GM21423 (cell line): Measurements from ENCODE around the gene C19orf33.

ENCODE experiments used
- ATAC-seq: cut with Tn5 transposase; IDR thresholded peaks from one replicate; pipeline ENCODE4 v1.9.1; 2021; ENCODE audit warnings: mild to moderate bottlenecking, moderate library complexity; ENCODE audit not compliant: unreplicated experiment

The C19orf33 gene

DNA sequence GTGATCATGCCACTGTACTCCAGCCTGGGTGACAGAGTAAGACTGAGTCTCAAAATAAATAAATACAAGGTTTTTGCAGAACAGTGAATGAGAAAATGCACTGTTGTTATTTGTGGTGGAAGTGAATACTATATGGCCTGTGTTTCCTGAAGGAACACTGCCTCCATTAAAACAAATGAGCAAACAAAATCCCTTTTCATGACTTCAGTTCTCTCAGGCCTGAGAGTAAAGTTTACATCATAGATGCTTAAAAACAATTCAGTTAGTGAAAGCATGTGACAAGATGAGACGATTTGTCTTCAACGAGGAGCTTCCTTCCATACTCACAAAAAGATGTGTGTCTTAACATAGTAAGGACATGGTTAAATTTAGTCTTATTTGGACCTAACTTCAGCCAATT, 25.3 kb upstream of the C19orf33 start:
- no peak for ATAC-seq

GRCh38 chr19:38280030-38280921, 23.8 kb upstream of the C19orf33 start:
- ATAC-seq, result no peak

GRCh38 chr19:38281811-38282566, 22.1 kb upstream of the C19orf33 start:
- no peak for ATAC-seq

DNA sequence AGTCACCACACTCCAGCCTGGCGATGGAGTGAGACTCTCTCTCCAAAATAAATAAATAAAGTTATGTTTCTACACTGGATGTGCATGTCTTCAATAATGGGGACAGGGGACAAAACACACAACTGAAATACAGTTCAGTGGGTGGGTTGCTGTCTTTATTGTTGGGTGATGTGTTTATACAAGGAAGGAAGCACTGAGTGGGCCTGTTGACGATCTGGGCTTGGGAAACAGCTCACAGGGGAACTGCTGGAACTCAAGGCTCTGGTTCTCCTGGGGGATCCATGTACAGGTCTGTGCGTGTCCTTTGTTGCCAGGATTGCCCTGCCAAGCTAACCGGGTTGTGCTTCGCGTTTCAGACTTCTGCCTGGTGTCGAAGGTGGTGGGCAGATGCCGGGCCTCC, 20.8 kb upstream of the C19orf33 start:
- no peak for ATAC-seq

DNA sequence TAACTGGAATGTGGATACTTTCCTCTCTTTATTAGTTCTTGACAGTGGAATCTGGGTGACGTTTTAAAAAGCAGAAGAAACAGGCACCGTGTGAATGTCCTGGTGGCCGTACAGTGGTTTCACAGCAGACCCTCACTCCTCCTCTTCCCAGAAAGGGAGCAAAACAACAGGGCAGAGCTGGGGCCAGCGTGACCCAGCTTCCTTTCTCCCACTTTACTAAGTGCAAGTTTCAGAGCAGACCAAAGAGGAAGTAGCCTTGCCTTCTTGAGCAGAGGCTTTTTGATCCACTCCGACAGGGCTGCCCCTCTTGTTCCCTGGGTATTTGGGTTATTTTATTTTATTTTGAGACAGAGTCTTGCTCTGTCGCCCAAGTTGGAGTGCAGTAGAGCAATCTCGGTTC, 19.6 kb upstream of the C19orf33 start:
- no peak for ATAC-seq

GRCh38 chr19:38285567-38285966, 18.5 kb upstream of the C19orf33 start:
- ATAC-seq, result no peak

DNA sequence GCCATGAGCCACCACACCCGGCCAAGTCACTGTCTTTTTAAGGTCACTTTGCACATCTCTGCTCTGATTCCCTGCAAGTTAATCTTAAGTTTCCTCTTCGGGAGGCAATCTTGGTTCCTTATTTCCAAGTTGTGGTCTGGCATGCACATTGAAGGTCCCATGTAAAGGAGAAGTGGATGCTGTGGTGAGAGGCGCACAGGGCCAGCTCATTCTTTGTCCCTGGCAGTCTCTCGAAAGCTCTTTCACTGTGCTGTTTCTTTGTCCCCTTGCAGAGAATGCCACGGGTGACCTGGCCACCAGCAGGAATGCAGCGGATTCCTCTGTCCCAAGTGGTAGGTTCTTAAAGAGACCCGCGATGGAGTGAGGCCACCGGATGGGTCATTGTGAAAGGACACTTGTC, 16.4 kb upstream of the C19orf33 start:
- ATAC-seq, result no peak

DNA sequence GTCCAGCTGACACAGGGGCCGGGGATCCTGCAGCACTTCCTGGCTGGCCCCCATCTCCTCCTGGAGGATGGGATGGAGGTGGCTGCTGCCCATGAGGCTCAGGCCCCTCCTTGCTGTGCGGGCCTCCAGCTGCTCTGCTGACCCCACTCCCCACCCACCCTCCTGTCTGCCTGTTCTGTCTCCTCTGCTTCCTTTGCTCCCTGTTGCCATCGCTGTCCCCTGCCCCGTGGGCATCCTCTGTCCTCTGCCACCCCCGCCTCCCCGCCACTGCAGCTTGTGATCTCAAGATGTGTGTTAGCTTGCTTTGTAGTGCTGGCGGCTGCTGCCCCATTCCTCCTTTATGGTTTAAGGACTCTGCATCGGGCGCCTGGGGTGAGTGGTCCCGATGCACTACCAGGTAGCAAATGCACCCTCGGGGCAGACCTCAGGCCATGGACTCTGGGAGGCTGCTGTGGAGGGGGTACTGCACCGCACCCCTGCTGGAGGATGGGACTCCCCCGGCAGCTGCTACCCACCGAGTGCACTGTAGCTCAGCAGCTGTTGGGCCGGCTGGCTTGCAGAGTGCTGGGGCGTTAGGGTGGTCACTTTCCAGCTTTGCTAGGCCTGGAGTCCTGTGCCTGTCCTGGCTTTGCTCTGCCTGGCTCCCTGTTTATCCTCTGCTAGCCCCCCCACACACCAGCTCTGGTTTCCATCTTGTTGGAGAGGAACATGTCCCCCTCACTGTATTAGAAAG, 15.8 kb upstream of the C19orf33 start:
- ATAC-seq, result no peak

- ATAC-seq, result no peak
Measured at GRCh38 chr19:38289955-38290354, 14.1 kb upstream of the C19orf33 start.

DNA sequence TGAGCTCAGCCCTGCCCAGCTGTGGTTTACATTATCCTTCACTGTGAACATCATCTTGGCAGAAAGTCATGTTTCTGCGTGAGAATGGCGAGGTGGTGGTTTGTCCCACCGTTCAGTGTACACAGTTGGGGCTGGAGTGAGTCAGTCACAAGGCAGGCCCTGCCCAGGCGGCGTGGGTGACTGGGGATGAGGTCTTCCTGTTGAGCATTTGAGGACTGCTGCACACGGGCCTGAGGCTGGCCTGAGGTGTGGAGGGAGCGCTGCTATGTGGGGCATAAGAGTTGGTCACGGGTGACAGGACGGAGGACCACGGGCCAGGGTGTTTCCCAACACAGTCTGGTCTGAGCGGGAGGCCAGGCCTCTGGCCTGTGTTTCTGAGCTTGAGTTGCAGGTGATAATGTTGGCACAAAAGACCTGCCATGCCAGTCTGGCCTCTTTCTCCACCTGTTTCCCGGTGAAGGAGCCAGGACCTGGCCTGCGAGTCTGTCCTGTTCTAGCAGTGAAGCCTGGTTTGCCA, 13.4 kb upstream of the C19orf33 start:
- ATAC-seq, result no peak

GRCh38 chr19:38291855-38292254, 12.2 kb upstream of the C19orf33 start:
- ATAC-seq, result no peak

- no peak for ATAC-seq
Measured at GRCh38 chr19:38293281-38293680, 10.8 kb upstream of the C19orf33 start.

GRCh38 chr19:38294090-38294489, 10.0 kb upstream of the C19orf33 start:
- no peak for ATAC-seq

- ATAC-seq, result no peak
Measured at GRCh38 chr19:38298821-38299680, 5.0 kb upstream of the C19orf33 start.

- no peak for ATAC-seq
Measured at GRCh38 chr19:38304352-38304865, 358 bp downstream of the C19orf33 start.

DNA sequence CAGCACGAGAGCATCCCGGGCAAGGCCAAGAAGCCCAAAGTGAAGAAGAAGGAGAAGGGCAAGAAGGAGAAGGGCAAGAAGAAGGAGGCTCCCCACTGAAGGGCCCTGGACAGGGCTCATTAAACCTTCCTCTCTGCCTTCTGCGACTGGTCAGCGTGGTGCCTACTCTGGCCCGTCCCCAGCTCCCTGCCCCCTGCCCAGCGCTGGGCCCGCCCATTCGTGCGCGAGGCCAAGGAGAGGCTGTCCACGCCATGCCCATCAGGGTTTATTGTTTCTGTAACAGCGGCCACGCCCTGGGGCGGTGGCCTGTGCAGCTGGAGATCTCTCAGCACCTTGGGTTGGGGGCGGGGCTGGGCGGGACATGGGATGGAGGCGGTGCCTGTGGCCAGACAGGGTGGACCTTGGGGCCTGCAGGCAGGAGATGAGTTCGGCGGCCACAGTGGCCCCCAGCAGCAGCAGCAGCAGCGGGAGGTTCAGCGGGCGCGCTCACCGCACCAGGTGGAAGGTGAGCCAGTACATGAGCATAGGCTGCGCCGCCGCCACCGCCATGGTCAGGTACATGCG, 897 bp downstream of the C19orf33 start:
- no peak for ATAC-seq

- no peak for ATAC-seq
Measured at GRCh38 chr19:38306236-38306635, 2.2 kb downstream of the C19orf33 start.

- ATAC-seq, result no peak
Measured at GRCh38 chr19:38307076-38307475, 3.0 kb downstream of the C19orf33 start.

DNA sequence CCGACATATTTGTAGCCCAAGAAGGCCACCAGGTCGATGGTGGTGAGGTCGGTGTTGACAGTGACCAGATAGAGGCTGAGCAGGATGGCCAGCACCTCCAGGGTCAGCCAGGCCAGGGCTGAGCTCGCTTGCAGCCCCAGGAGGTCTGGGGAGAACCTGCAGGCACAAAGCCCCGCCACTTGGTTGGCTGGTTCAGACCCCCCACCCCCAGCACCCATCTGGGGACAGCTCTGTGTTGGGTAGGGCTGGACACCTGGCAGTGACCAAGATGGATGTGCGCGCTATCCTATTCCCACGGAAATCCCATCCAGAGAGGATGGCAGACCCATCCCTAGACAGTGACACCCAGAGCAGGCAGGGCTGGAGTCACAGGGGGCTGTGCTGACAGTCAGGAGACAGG, 3.5 kb downstream of the C19orf33 start:
- ATAC-seq, result no peak
